Spleen (tissue), 7 donors: ENCODE results near the gene GAS2L3.

Source experiments
- CTCF ChIP-seq, 11 experiments: fragments of 200-600 bp in 7 of 11; fragments of 450-650 bp in 4 of 11; sonication (generic) in 4 of 11; IDR thresholded peaks in 8 of 11; conservative IDR thresholded peaks in 3 of 11; 1 replicate in 7 of 11; 2 replicates in 4 of 11; pipeline versions ENCODE4 v1.4.0 to v1.8.0; 2016 to 2021; ENCODE audit warnings: antibody characterized with exemption in 11 of 11, inconsistent platforms in 4 of 11, mild to moderate bottlenecking in 1 of 11
- POLR2AphosphoS5 ChIP-seq, 3 donors: sonication (generic); formaldehyde crosslinking; IDR thresholded peaks; one replicate each; pipeline ENCODE4 v1.5.1; 2017; ENCODE audit warnings: antibody characterized with exemption in 3 of 3
- donor health status: DM: no; HTN: no; CAD: no; lungs with moderate emphysema.
- donor health status: DM: no; HTN: no; CAD: no.
- donor health status: DM: no; HTN: no; CAD: no.

- TF ChIP-seq CTCF (IDR thresholded peaks at IDR 0.05 in 8 of 11, conservative IDR thresholded peaks at IDR 0.05 in 3 of 11) (no peak), POLR2AphosphoS5 (IDR thresholded peaks at IDR 0.05) (no peak)
Observed at GRCh38 chr12:100656856-100657255, 83.4 kb downstream of the GAS2L3 start.
